ENCODE measurements around the gene IKZF5. TPM values are rescaled to one million over a fixed set of nuclear protein-coding genes. Genes with fewer than 3 reads are reported as not detected.

IKZF5 gene
- total RNA-seq, 1 experiment from 2014 or later, result 17.1 TPM

GRCh38 chr10:122998934-122999333, 9.7 kb downstream of the IKZF5 start:
- Histone ChIP-seq H3K27ac (ENCODE audit: low read depth, low read length) (no peak overlapping the region), H3K79me2 (ENCODE audit: insufficient read depth, low read length) (peaks cover 53% of the 10 kb centered on the region), H4K20me1 (ENCODE audit: insufficient read depth) (no peaks in the 10 kb centered on the region), H3K9me3 (ENCODE audit: control insufficient read depth in 1 of 2, insufficient read depth in 1 of 2, low read depth in 1 of 2, low read length in 2 of 2) (no peaks in the 10 kb centered on the region), H3K4me3 (replicated peaks in 1 of 2; ENCODE audit: low read depth in 1 of 2, low read length in 2 of 2) (no peak overlapping the region), H3K4me2 (ENCODE audit: low read length) (no peak overlapping the region), H2AFZ (ENCODE audit: low read depth, low read length, poor library complexity, severe bottlenecking) (no peak overlapping the region), H3K9ac (ENCODE audit: low read length) (no peak overlapping the region), H3K36me3 (ENCODE audit: control insufficient read depth in 1 of 2, insufficient read depth in 2 of 2, low read length in 2 of 2) (peaks cover 7 to 18% of the 10 kb centered on the region in 2 experiments; a peak in 2 of 4 replicates), H3K9me2 (ENCODE audit: insufficient read depth) (no peaks in the 10 kb centered on the region), H3K4me1 (ENCODE audit: control insufficient read depth in 1 of 2, insufficient read depth in 2 of 2, low read length in 2 of 2) (no peaks in the 10 kb centered on the region), H3K27me3 (ENCODE audit: insufficient read depth, low read length) (no peaks in the 10 kb centered on the region)
- RAD21 ChIA-PET (ENCODE audit: low non-redundant PET in 1 of 2, low total read pairs in 2 of 2, uncharacterized antibody in 2 of 2, unreplicated experiment in 2 of 2), result no interaction called here
- TF ChIP-seq RAD21 (IDR thresholded peaks at IDR 0.05; ENCODE audit: low read depth) (no peak), REST (IDR thresholded peaks at IDR 0.05; ENCODE audit: low read depth) (no peak)
- intact Hi-C loops (cut with micrococcal nuclease), result no loop called here
- POLR2A ChIA-PET, result interaction anchor here (1.6 kb wide), 1 partner anchor 9 kb away, joined by 4 read pairs; the partner anchor contains the start of gene IKZF5
- BruUV-seq (replicated peaks), result no TSS peak
- CTCF ChIA-PET, result interaction anchor here (2.7 kb wide), 1 partner anchor 19 kb away, joined by 9 read pairs; the partner anchor contains the start of gene PSTK
- DNase-seq (ENCODE audit: low read depth, low spot score) (no peak), ATAC-seq (no peak)

GRCh38 chr10:122998360-122998917, 10.2 kb downstream of the IKZF5 start:
- H3K79me2 ChIP-seq (ENCODE audit: insufficient read depth, low read length), result peaks cover 48% of the 10 kb centered on the region
- POLR2A ChIA-PET, result interaction anchor here (0.7 to 1.6 kb wide), 2 partner anchors 10 kb away, joined by 3 to 4 read pairs; partner anchors contain the start of gene IKZF5

More at GRCh38 chr10:122998360-122998917, 10.2 kb downstream of the IKZF5 start:
- DNase-seq (ENCODE audit: low read depth, low spot score) (no peak), ATAC-seq (no peak)
- ChIA-PET RAD21 (ENCODE audit: low non-redundant PET in 1 of 2, low total read pairs in 2 of 2, uncharacterized antibody in 2 of 2, unreplicated experiment in 2 of 2) (no interaction called here), CTCF (interaction anchor here (1.3 to 2.7 kb wide), 2 partner anchors 18 to 23 kb away, joined by 4 to 9 read pairs; partner anchors contain the start of gene PSTK)
- peaks cover 7 to 21% of the 10 kb centered on the region in 2 experiments; a peak in 2 of 4 replicates for H3K36me3 ChIP-seq (ENCODE audit: control insufficient read depth in 1 of 2, insufficient read depth in 2 of 2, low read length in 2 of 2)
- H2AFZ ChIP-seq (ENCODE audit: low read depth, low read length, poor library complexity, severe bottlenecking), result no peak overlapping the region
- H3K9me2 ChIP-seq (ENCODE audit: insufficient read depth), result no peaks in the 10 kb centered on the region
- no peak for TF ChIP-seq TCF7L2 (IDR thresholded peaks at IDR 0.05; ENCODE audit: borderline replicate concordance, extremely low read depth, insufficient read depth, insufficient read length)
- no peak for TF ChIP-seq REST (IDR thresholded peaks at IDR 0.05; ENCODE audit: low read depth)
- no peak for TF ChIP-seq CEBPB (IDR thresholded peaks at IDR 0.05; ENCODE audit: low read depth)
- no peak for TF ChIP-seq MAX (IDR thresholded peaks at IDR 0.05)
- TF ChIP-seq POLR2AphosphoS5 (IDR thresholded peaks at IDR 0.05; ENCODE audit: low read depth, low read length), result no peak
- TF ChIP-seq SP1 (IDR thresholded peaks at IDR 0.05; ENCODE audit: low read depth), result no peak
- intact Hi-C loops (cut with micrococcal nuclease), result no loop called here
- no peaks in the 10 kb centered on the region for H3K4me1 ChIP-seq (ENCODE audit: control insufficient read depth in 1 of 2, insufficient read depth in 2 of 2, low read length in 2 of 2)
- BruUV-seq (replicated peaks), result no TSS peak
- no peaks in the 10 kb centered on the region for H4K20me1 ChIP-seq (ENCODE audit: insufficient read depth)
- H3K4me3 ChIP-seq (replicated peaks in 1 of 2; ENCODE audit: low read depth in 1 of 2, low read length in 2 of 2), result no peak overlapping the region
- no peak overlapping the region for H3K27ac ChIP-seq (ENCODE audit: low read depth, low read length)
- H3K4me2 ChIP-seq (ENCODE audit: low read length), result no peak overlapping the region
- no peaks in the 10 kb centered on the region for H3K27me3 ChIP-seq (ENCODE audit: insufficient read depth, low read length)
- H3K9ac ChIP-seq (ENCODE audit: low read length), result no peak overlapping the region
- H3K9me3 ChIP-seq (ENCODE audit: control insufficient read depth in 1 of 2, insufficient read depth in 1 of 2, low read depth in 1 of 2, low read length in 2 of 2), result no peaks in the 10 kb centered on the region

All from HCT116 (cell line).